SH-SY5Y (cell line): Measurements from ENCODE around the gene KIAA1217.

Experiments
- GATA2 ChIP-seq: IDR thresholded peaks from 2 replicates; pipeline ENCODE4 v1.6.1; 2011; ENCODE audit warnings: mild to moderate bottlenecking, low read depth, low read length
- GATA3 ChIP-seq: IDR thresholded peaks from 2 replicates; pipeline ENCODE4 v1.6.1; 2011; ENCODE audit warnings: low read depth, mild to moderate bottlenecking, low read length, moderate library complexity

- TF ChIP-seq GATA2 (no peak), GATA3 (no peak)
Observed at GRCh38 chr10:24493165-24493564, 284.2 kb downstream of the KIAA1217 start.
